ENCODE results near the gene EPHB3. TPM values are rescaled to one million over a fixed set of nuclear protein-coding genes. Genes with fewer than 3 reads are reported as not detected.

EPHB3 gene
- total RNA-seq, 1 experiment from 2014 or later, result 6.0 TPM

DNA sequence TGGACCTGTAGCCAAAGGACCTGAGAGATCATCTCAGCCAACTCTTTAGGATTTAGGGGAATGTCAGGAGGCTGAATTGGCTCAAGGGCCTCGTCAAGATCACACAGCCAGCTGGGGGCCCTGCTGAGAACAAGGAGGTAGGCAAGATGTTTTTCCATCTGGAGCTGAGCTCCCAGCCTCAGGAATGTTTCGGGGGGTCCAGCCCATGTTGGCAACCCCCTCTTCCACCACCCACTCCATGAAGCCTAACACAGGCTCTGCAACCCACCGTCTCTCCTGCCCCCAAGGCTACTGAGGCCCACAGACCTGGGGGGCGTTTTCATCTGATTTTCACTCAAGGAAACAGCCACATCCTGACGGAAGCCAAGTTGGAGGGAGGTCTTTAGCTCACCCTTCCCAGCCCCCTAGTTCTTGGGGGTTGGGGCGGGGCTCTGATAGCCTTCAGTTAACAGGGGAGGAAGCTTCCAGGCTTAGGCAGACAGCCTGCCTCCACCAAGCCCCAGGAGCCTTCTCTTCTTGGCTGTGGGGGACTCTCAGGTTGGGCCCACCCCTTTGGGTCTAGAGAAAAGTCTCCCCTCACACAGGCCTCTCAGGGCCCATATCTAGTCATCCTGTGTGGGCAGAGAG is 48.8 kb downstream of the EPHB3 start:
- ATAC-seq (no peak), DNase-seq (ENCODE audit: low read depth, low spot score) (no peak)
- Histone ChIP-seq H3K27me3 (ENCODE audit: control insufficient read depth, insufficient read depth, low read length) (no peaks in the 10 kb centered on the region; the same call in none of the 2 replicates), H3K27ac (ENCODE audit: low read length) (no peak overlapping the region), H3K4me1 (ENCODE audit: control insufficient read depth, insufficient read depth, low read length) (no peaks in the 10 kb centered on the region), H3K9me3 (ENCODE audit: control insufficient read depth, insufficient read depth, low read depth, low read length) (no peaks in the 10 kb centered on the region), H3K36me3 (ENCODE audit: control insufficient read depth, insufficient read depth, low read length) (no peaks in the 10 kb centered on the region), H3K4me3 (ENCODE audit: low read depth in 2 of 2, low read length in 2 of 2) (no peak overlapping the region)
- in situ Hi-C loops (cut with HindIII; ENCODE audit: low pct_unique_long_range_greater_than_20kb, low sequenced_read_pairs), result no loop called here
- POLR2A ChIA-PET, result no interaction called here
- TF ChIP-seq SIN3A (IDR thresholded peaks at IDR 0.05; ENCODE audit: borderline replicate concordance, insufficient read depth, low read depth, low read length) (no peak), CTCF (IDR thresholded peaks at IDR 0.05) (no peak), POLR2AphosphoS5 (IDR thresholded peaks at IDR 0.05; ENCODE audit: low read depth, low read length) (no peak), TCF7L2 (IDR thresholded peaks at IDR 0.05; ENCODE audit: low read depth, low read length) (no peak)
- TF ChIP-seq, protein P1, sequence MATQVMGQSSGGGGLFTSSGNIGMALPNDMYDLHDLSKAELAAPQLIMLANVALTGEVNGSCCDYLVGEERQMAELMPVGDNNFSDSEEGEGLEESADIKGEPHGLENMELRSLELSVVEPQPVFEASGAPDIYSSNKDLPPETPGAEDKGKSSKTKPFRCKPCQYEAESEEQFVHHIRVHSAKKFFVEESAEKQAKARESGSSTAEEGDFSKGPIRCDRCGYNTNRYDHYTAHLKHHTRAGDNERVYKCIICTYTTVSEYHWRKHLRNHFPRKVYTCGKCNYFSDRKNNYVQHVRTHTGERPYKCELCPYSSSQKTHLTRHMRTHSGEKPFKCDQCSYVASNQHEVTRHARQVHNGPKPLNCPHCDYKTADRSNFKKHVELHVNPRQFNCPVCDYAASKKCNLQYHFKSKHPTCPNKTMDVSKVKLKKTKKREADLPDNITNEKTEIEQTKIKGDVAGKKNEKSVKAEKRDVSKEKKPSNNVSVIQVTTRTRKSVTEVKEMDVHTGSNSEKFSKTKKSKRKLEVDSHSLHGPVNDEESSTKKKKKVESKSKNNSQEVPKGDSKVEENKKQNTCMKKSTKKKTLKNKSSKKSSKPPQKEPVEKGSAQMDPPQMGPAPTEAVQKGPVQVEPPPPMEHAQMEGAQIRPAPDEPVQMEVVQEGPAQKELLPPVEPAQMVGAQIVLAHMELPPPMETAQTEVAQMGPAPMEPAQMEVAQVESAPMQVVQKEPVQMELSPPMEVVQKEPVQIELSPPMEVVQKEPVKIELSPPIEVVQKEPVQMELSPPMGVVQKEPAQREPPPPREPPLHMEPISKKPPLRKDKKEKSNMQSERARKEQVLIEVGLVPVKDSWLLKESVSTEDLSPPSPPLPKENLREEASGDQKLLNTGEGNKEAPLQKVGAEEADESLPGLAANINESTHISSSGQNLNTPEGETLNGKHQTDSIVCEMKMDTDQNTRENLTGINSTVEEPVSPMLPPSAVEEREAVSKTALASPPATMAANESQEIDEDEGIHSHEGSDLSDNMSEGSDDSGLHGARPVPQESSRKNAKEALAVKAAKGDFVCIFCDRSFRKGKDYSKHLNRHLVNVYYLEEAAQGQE (IDR thresholded peaks at IDR 0.05; ENCODE audit: insufficient read depth in 1 of 2, low read depth in 2 of 2, low read length in 1 of 2), result no peak
- intact Hi-C loops (cut with micrococcal nuclease; ENCODE audit: unreplicated experiment), result no loop called here
- no TSS peak for BruUV-seq (replicated peaks)
- CTCF ChIA-PET, result interaction anchor here (0.5 kb wide), 1 partner anchor 29 kb away, joined by 3 read pairs; no protein-coding TSS in a partner anchor

GRCh38 chr3:184611607-184612281 is 50.2 kb downstream of the EPHB3 start:
- ChIA-PET CTCF (no interaction called here), POLR2A (interaction anchor here (1.1 kb wide), 1 partner anchor 10 kb away, joined by 6 read pairs; no protein-coding TSS in a partner anchor)
- no TSS peak for BruUV-seq (replicated peaks)
- TF ChIP-seq SIN3A (IDR thresholded peaks at IDR 0.05; ENCODE audit: borderline replicate concordance, insufficient read depth, low read depth, low read length) (no peak), CTCF (IDR thresholded peaks at IDR 0.05) (no peak), POLR2AphosphoS5 (IDR thresholded peaks at IDR 0.05; ENCODE audit: low read depth, low read length) (no peak), TCF7L2 (IDR thresholded peaks at IDR 0.05; ENCODE audit: low read depth, low read length) (no peak)
- TF ChIP-seq, protein P1 (IDR thresholded peaks at IDR 0.05; ENCODE audit: insufficient read depth in 1 of 2, low read depth in 2 of 2, low read length in 1 of 2), result no peak
- H3K36me3 ChIP-seq (ENCODE audit: control insufficient read depth, insufficient read depth, low read length), result no peaks in the 10 kb centered on the region
- H3K4me1 ChIP-seq (ENCODE audit: control insufficient read depth, insufficient read depth, low read length), result no peaks in the 10 kb centered on the region
- ATAC-seq, result no peak
- H3K9me3 ChIP-seq (ENCODE audit: control insufficient read depth, insufficient read depth, low read depth, low read length), result no peaks in the 10 kb centered on the region
- DNase-seq (ENCODE audit: low read depth, low spot score), result no peak
- no peaks in the 10 kb centered on the region; the same call in none of the 2 replicates for H3K27me3 ChIP-seq (ENCODE audit: control insufficient read depth, insufficient read depth, low read length)
- in situ Hi-C loops (cut with HindIII; ENCODE audit: low pct_unique_long_range_greater_than_20kb, low sequenced_read_pairs), result no loop called here
- H3K4me3 ChIP-seq (ENCODE audit: low read depth in 2 of 2, low read length in 2 of 2), result no peak overlapping the region
- intact Hi-C loops (cut with micrococcal nuclease; ENCODE audit: unreplicated experiment), result no loop called here
- no peak overlapping the region for H3K27ac ChIP-seq (ENCODE audit: low read length)

Data from Panc1 (cell line).